GM15510 (cell line): ENCODE results near the gene TMEM186.

Source experiments
- POLR2A ChIP-seq: IDR thresholded peaks from 3 replicates; pipeline ENCODE4 v1.6.1; 2011; ENCODE audit warnings: borderline replicate concordance; ENCODE audit not compliant: insufficient read length; ENCODE audit errors: extremely low read depth

The TMEM186 gene

DNA sequence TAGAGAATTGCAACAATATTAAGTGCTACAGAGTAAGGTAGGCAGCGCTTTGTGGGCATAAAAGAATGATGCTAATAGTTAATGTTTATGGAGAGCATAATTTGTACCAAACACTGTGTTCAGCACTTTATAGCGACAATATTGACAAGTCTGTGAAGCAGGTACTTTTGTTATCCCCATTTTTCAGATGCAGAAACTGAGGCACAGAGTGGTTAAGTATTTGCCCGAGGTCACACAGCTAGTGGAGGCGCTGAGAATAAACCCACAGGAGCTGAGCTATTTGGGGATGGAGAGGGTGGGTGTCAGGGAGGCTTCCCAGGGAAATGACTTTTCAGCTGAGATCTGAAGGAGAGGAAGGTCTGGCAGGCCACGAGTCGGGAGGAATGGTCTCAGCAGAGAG, 39.4 kb downstream of the TMEM186 start:
- TF ChIP-seq POLR2A, result no peak

DNA sequence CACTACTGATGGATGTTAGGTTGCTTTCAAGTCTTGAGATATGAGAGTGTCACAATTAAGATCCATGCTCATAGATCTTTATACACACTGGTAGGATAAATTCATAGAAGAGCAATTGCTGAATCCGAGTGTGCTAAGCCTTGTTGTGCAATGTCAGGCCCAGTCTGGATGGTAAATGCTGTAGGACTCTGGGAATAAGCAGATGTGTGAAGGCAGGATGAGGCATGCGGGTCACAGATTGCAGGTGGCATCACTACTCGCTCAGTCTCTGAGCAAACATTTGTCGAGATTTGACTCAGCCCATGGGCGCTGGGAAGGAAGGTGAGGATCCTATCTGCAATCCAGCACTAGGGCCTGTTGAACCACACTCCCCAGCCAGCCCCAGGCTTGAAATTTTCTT, 40.7 kb downstream of the TMEM186 start:
- TF ChIP-seq POLR2A, result no peak

DNA sequence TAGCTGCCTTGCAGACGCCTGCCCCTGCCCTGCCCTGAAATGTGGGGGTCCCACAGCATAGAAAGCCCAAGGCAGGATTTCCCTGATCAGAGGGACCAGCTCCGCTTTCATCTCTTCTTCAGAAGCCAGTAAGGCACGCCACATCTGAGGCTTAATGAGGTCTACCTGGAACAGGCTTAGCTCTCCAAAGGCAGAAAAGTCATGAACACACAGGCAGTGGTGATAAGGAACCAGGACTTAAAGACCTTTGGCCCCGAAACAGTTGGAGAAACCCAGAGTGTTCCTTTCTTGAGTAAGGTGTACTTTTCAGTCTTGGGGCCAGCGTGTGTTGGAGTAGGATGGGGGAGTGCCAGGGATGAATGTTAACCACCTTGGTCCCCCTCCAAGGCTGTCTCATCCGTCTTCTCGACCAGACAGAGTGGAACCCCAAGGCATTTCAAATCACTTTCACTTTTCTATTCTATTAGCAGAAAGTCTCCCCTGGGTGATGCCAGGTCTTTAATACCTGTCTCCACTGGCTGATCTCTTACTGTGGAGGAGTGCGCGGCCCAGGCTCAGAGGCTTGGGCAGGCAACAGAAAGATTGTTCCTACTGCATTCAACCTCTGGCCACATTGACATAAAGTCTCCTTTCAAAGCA, 43.9 kb downstream of the TMEM186 start:
- TF ChIP-seq POLR2A, result no peak

DNA sequence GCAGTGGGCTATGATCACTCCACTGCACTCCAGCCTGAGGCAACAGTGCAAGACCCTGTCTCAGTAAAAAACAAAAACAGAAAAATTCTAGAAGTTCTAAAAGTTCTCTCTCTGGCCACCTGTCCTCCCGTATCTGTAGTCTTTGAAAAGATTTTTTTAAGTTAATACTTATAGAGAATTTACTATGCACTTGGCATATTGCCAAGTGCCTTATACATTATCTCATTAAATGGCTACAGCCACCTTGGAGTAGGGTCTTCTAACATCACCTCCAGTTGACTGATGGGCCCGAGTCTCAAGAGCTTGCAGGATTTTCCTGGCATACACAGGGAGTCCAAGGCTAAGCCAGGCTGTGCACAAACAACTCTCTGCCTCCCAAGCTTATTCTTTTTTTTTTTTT, 44.7 kb downstream of the TMEM186 start:
- TF ChIP-seq POLR2A, result no peak

DNA sequence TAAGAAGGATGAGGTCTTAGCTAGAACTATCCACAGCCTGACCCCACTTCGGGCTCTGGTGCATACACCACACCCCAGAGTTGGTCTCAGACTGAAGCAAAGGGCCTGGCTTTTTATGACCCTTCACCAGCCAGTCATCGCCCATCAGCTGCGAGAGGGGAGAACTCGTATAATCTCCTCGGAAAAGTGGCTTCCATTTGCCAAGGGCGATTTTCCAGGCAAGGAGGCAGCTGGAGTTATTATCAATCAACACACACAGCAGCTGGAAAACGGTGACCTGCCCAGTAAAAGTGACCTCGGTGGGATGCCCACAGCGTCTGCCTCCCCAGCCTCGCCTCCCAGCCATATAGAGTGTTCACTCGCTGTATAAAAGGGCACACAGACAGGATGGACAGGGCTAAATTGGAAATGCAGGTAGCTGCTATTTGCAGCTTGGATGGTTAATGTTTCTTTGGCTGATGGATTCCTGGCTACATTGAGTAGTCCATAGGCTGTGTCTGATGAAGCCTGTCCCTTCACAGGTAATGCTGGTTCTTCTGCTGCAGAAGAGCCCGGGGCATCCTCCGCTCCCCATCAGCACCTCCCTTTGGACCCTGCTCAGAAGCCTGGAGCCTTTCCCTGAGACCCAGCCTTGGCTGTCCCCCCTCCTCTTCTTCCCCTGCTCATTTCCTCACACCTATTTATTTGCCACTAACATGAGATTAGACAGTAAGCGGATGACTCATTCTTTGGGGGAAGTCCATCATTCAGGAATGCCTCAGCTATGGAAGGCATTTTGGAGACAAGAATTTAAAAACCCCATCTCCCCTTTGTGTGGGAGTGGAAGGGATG, 45.7 kb downstream of the TMEM186 start:
- no peak for TF ChIP-seq POLR2A
